Loucy (cell line): ENCODE results near the gene CCL21.

ENCODE experiments used
- EZH2phosphoT487 ChIP-seq: fragments of 200-600 bp; IDR thresholded peaks from 2 replicates; pipeline ENCODE4 v1.6.1; 2018; ENCODE audit warnings: antibody characterized with exemption, mild to moderate bottlenecking, moderate library complexity, borderline replicate concordance
- TF ChIP-seq, protein P1 (sequence below): fragments of 200-600 bp; sonication (generic); conservative IDR thresholded peaks from 2 replicates; pipeline ENCODE4 v1.5.1; 2014; ENCODE audit warnings: mild to moderate bottlenecking, antibody characterized with exemption, low read length

- TF ChIP-seq, protein P1, sequence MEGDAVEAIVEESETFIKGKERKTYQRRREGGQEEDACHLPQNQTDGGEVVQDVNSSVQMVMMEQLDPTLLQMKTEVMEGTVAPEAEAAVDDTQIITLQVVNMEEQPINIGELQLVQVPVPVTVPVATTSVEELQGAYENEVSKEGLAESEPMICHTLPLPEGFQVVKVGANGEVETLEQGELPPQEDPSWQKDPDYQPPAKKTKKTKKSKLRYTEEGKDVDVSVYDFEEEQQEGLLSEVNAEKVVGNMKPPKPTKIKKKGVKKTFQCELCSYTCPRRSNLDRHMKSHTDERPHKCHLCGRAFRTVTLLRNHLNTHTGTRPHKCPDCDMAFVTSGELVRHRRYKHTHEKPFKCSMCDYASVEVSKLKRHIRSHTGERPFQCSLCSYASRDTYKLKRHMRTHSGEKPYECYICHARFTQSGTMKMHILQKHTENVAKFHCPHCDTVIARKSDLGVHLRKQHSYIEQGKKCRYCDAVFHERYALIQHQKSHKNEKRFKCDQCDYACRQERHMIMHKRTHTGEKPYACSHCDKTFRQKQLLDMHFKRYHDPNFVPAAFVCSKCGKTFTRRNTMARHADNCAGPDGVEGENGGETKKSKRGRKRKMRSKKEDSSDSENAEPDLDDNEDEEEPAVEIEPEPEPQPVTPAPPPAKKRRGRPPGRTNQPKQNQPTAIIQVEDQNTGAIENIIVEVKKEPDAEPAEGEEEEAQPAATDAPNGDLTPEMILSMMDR: no peak
- TF ChIP-seq EZH2phosphoT487: no peak
Observed at GRCh38 chr9:34690983-34691935, 18.7 kb downstream of the CCL21 start, which contains the start of gene CCL19.
